CD4-positive, alpha-beta T cell treated with Interleukin-4 for 1 hour (primary cell): Measurements from ENCODE around the gene GULP1.
"Not testable (repeated sequence)": the region's sequence is repeated elsewhere in the genome, so short reads cannot be mapped to it uniquely, and the experiment has no call there.

Source experiments
- DNase-seq, 2 donors: peaks; one replicate each; pipeline ENCODE4 v3.0.0-alpha.2; 2020 to 2022

The GULP1 gene

GRCh38 chr2:188435115-188435514 is 143.4 kb downstream of the GULP1 start:
- DNase-seq: no peak

- no peak for DNase-seq
Observed at GRCh38 chr2:188437537-188437936, 145.9 kb downstream of the GULP1 start.

- DNase-seq: no peak
Observed at GRCh38 chr2:188439986-188440385, 148.3 kb downstream of the GULP1 start.

GRCh38 chr2:188440849-188441248 is 149.2 kb downstream of the GULP1 start:
- no peak for DNase-seq

- no peak for DNase-seq
Observed at GRCh38 chr2:188441288-188441947, 149.7 kb downstream of the GULP1 start.

GRCh38 chr2:188443207-188443606 is 151.5 kb downstream of the GULP1 start:
- no peak for DNase-seq

- no peak for DNase-seq
Observed at GRCh38 chr2:188444106-188444835, 152.6 kb downstream of the GULP1 start.

GRCh38 chr2:188449561-188449960 is 157.9 kb downstream of the GULP1 start:
- DNase-seq: no peak

GRCh38 chr2:188449971-188450370 is 158.3 kb downstream of the GULP1 start:
- DNase-seq: no peak

GRCh38 chr2:188450732-188451483 is 159.2 kb downstream of the GULP1 start:
- DNase-seq: no peak

- no peak for DNase-seq
Observed at GRCh38 chr2:188452084-188452483, 160.4 kb downstream of the GULP1 start.

- no peak for DNase-seq
Observed at GRCh38 chr2:188456114-188456909, 164.6 kb downstream of the GULP1 start.

GRCh38 chr2:188459061-188459460 is 167.4 kb downstream of the GULP1 start:
- no peak for DNase-seq

GRCh38 chr2:188466078-188466477 is 174.4 kb downstream of the GULP1 start:
- not testable (repeated sequence) for DNase-seq

- DNase-seq: no peak
Observed at GRCh38 chr2:188466761-188467160, 175.1 kb downstream of the GULP1 start.

GRCh38 chr2:188471166-188471565 is 179.5 kb downstream of the GULP1 start:
- DNase-seq: no peak

GRCh38 chr2:188473306-188473705 is 181.6 kb downstream of the GULP1 start:
- DNase-seq: no peak

- no peak for DNase-seq
Observed at GRCh38 chr2:188474316-188474715, 182.6 kb downstream of the GULP1 start.

- no peak for DNase-seq
Observed at GRCh38 chr2:188475945-188476344, 184.3 kb downstream of the GULP1 start.

GRCh38 chr2:188477564-188478103 is 186.0 kb downstream of the GULP1 start:
- DNase-seq: no peak

- no peak for DNase-seq
Observed at GRCh38 chr2:188478724-188479123, 187.1 kb downstream of the GULP1 start.

GRCh38 chr2:188481474-188481873 is 189.8 kb downstream of the GULP1 start:
- no peak for DNase-seq

GRCh38 chr2:188485496-188485895 is 193.8 kb downstream of the GULP1 start:
- DNase-seq: no peak
